ENCODE data around the gene ABCC1. TPM values are rescaled to one million over a fixed set of nuclear protein-coding genes. Genes with fewer than 3 reads are reported as not detected.
"Not testable (repeated sequence)": the region's sequence is repeated elsewhere in the genome, so short reads cannot be mapped to it uniquely, and the experiment has no call there.

Gene ABCC1
- total RNA-seq, 1 donor from 2014 or later: 8.2 TPM

DNA sequence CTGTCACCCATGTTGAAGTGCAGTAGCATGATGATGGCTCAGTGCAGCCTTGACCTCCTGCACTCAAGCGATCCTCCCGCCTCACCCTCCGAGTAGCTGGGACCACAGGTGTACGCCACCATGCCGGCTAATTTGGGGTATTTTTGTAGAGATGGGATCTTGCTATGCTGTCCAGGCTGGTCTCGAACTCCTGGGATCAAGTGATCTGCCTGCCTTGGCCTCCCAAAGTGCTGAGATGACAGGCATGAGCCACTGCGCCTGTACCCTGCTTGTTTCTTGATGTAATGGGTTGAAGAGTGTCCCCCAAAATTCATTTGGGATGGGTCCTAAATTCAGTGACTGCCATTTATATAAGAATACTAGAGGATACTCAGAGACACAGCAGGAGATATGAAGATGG is 216.7 kb downstream of the ABCC1 start:
- DNase-seq (ENCODE audit: low spot score in 2 of 2): no peak
- no peak for FAIRE-seq

DNA sequence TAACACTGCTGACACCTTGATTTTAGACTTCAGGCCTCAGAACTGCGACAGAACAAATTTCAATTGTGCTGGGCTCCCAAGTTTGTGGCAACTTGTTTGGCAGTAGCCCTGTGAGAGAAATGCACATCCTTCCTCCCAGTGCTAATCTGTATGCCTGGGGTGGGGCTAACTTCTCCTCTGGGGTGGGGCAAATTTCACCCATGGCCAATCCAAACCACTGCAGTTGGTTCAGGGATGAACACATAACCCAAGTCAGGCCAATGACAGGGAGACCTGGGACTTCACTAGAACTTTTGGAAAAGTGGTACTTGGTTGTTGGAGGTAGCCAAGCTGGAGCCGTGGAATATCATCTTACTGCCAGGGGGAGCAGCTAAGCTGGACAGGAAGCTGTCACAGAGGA is 217.5 kb downstream of the ABCC1 start:
- no peak for DNase-seq (ENCODE audit: low spot score in 2 of 2)
- FAIRE-seq: no peak

DNA sequence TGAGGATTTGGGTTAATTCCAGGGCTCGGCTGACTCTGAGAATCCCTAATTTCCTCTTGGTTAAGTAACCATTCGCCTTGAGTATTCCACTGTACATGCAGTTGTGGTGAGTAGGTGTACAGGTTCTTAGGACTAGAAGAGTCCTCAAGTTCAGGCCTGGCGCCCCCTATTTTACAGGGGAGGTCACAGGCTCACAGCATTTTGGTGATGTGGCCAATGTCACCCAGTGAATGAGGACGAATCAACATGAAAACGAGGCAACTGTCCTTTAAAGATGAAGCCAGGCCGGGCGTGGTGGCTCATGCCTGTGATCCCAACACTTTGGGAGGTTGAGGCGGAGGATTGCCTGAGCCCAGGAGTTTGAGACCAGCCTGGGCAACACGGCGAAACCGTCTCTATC is 218.5 kb downstream of the ABCC1 start:
- FAIRE-seq: no peak
- no peak for DNase-seq (ENCODE audit: low spot score in 2 of 2)

DNA sequence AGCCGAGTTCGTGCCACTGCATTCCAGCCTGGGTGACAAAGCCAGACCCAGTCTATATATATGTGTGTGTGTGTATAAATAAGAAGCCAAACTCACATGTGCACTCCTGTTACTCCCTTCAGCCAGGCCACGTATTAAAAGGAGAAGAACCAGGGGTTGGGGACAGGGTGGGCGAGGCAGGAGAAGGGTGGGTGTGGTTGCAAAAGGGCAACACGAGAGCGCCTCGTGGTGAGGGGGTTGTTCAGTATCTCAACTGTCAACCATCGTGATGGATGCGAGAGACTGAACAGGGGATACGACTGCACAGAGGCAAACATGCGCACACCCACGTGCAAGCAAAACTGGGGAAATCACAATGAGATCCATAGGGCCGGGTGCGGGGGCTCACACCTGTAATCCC is 219.0 kb downstream of the ABCC1 start:
- DNase-seq (ENCODE audit: low spot score in 2 of 2) (no peak), FAIRE-seq (no peak)

DNA sequence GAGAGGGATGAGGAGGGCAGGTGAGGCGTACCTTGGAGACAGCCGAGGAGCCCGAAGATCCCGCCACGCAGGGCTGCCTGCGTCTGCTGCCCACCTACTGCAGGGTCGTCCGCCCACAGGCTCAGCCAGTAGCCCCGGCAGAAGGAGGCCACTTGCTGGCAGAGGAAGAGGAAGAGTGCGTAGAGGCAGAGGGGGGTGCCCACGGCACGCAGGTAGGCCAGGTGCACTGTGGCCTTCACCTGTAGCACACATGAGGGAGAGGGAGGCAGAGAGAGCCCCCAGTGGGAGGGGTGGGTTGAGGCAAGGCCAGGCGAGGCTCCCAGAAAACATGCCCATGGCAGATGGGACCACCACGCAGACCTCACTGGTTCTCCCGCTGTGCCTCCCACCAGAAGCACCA is 220.2 kb downstream of the ABCC1 start:
- FAIRE-seq (no peak), DNase-seq (ENCODE audit: low spot score in 2 of 2) (no peak)

DNA sequence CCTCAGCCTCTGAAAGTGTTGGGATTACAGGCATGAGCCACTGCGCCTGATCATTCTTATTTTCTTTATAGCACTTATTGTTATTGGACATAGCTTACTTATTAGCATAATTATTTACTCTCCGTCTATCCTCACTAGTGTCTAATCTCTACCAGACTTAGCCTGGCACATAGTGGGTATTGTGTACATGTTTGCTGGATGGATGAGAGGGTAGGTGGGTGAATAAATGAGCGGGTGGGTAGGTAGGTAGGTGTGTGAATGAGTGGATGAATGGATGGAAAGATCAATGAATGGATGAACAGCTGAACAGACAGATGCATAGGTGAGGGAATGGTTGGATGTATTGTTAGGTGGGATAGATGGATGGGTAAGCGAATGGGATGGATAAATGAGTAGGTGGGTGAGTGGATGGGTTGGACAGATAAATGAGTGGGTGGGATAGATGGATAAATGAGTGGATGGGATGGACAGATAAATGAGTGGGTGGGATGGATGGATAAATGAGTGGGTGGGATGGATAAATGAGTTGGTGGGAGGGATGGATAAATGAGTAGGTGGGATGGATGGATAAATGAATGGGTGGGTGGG is 222.0 kb downstream of the ABCC1 start:
- no peak for DNase-seq (ENCODE audit: low spot score in 2 of 2)

DNA sequence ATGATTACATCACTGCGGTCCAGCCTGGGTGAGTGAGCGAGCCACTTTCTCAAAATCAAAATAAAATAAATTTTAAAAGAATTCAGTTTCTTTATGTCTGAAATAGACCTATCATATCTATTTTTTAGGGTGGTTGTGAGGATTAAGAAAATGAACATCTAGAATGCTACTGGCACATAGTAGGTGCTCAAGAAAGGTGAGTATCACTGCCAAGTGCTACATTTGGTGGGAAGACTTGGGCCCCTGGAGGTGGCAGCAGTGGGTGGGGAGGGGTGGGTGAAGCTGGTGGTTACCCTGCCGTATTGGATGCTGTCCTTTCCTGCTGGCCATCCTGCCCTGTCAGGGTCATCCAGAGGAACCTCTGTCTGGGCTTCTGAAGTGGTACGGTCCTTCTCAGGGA is 223.6 kb downstream of the ABCC1 start:
- FAIRE-seq: no peak

More for the DNA sequence above, 222.0 kb downstream of the ABCC1 start:
- no peak for FAIRE-seq

DNA sequence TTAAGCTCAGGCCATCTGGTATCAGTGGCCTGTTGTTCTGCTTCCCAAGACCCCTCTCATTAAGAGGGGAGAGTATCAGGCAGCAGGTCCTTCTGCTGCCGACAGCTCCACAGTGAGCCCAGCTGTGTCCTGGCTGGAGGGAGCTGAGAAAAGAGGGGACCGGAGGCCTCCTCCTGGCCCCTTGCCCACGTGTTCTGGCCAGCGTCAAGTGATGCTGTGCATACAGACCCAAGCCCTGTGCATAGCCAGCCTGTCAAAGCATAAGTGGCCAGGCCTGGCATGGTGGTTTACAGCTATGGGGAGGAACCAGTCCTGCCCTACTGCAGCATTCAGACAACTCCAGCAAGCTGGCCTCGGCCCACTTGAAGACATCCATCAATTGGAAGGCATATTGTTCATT is 225.9 kb downstream of the ABCC1 start:
- no peak for DNase-seq (ENCODE audit: low spot score in 2 of 2)

More for the DNA sequence above, 223.6 kb downstream of the ABCC1 start:
- no peak for DNase-seq (ENCODE audit: low spot score in 2 of 2)

DNA sequence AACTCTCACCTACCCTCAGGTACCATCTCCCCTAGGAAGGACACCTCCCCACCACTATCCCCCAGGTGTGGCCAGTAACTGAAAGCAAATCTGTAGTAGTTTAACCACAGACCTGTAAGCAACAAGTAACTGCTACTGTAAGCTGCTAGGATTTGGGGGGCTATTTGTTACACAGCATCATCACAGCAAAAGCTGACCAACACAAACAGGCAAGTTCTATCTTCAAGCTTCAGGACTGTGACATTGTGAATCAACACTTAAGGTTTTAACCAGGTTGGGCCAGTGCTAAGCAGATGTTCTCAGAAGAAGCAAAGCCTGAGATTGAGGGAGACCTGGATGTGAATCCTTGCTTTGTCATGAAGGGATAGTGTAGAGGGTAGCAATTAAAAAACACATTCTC is 226.9 kb downstream of the ABCC1 start:
- DNase-seq (ENCODE audit: low spot score in 2 of 2): no peak
- FAIRE-seq: no peak

More for the DNA sequence above, 225.9 kb downstream of the ABCC1 start:
- no peak for FAIRE-seq

DNA sequence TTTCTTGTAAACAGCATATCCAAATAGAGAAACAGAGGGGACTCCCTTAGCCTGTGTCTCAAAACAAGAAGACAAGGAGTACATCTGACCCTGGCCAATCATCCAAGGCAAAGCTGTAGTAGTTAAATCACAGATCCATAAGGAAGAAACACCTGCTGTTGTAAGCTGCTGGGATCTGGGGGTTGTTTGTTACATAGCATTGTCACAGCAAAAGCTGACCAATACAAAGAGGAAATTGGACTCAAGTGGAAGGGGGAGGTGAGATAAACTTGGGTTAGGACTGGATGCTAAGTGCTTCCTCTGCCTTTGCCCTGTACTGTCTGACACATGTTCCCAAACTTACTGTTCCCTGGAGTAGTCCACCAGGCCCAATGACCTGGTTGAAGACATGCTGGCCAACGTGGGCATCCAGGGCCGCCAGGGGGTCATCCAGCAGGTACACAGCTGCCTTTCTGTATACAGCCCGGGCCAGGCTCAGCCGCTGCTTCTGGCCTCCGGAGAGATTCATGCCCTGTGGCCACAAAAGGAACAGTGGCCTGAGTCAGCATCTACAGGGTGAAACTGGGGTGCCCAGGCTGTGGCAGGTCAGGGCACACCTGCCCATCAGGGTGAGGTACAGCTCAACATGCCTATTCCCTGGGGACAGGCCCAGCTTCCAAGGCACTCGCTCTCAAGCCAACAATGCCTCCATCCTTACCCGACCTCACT is 229.2 kb downstream of the ABCC1 start:
- FAIRE-seq (no peak), DNase-seq (ENCODE audit: low spot score in 2 of 2) (no peak)

DNA sequence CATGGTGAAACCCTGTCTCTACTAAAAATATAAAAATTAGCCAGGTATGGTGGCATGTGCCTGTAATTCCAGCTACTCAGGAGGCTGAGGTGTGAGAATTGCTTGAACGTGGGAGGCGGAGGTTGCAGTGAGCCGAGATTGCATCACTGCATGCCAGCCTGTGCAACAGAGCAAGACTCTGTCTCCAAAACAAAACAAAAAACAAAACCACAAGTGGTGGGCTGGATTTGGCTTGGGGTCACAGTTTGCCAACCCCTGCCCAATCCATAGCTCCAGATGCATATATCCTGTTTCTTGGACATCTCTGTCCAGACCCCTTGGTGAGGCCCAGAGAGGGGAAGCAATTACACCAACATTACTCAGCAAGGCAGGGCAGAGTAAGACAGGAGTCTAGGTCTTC is 232.3 kb downstream of the ABCC1 start:
- not testable (repeated sequence) for FAIRE-seq; DNase-seq (ENCODE audit: low spot score in 2 of 2)

DNA sequence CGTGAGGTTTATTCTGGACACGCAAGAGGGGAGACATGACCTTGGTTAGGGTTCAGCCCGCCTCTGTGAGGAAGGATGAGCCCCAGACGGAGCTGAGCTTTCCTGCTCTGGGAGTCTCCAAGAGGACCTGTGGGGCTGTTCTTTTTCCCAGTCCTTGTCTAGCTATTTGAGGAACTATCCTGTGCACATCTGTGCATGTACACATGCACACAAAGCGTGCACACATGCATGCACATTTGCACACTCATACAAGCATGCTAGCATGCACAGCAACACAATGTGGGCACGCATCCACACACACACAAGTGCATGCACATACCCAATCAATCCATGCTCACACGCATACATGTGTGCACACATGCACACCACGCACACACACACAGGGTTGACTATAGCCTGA is 233.5 kb downstream of the ABCC1 start:
- DNase-seq (ENCODE audit: low spot score in 2 of 2): no peak
- FAIRE-seq: no peak

DNA sequence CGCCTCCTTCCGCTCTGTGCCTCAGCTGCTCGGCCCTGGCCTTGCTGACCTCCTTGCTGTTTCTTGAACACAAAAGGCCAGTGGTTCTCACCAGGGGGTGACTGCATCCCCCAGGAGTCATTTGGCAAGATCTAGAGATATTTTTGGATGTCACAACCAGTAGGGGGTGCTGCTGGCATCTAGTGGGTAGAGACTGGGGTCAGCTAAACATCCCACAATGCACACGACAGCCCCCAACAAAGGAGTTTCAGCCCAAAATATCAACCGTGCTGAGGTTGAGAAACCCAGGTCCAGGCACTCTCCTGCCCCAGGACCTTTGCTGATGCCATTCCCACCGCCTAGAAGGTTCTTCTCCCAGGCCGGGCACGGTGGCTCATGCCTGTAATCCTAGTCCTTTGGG is 234.1 kb downstream of the ABCC1 start:
- DNase-seq (ENCODE audit: low spot score in 2 of 2) (no peak), FAIRE-seq (no peak)

DNA sequence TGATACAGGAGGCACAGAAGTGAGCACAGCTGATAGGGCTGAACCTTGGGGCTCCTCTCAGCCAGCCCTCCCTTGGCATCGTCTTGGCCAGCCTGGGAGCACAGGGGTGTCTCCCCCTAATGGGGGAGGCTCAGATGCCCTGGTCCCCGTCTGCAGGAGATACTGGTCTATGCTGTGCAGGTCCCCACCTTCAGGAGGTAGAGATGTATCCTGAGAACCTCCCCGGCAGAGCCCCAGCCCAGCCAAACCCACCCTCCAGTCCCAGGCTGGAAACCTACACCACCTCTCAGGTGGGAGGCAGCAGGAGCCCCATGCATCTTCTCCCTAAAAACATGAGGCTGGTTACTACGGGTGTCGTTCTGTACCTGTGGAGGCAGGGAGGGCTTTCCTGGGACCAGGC is 235.2 kb downstream of the ABCC1 start:
- FAIRE-seq: no peak
- no peak for DNase-seq (ENCODE audit: low spot score in 2 of 2)

DNA sequence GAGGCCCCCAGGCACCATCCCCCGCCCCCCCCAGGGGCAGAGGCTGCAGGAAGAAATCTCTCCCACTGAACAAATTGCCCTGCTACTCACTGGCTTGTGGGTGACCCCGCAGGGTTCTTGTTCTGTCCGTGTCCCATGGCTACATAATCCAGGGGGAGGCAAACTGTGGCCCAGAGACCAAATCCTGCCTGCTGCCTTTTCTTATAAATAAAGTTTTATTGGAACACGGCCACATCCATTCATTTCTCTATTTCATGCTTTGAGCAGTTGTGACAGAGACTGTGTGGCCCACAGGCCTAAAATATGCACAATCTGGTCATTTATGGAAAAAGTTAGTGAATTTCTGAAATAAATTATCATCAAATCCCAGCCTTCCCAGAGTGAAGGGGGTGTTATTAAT is 235.7 kb downstream of the ABCC1 start:
- DNase-seq (ENCODE audit: low spot score in 2 of 2): no peak
- no peak for FAIRE-seq

DNA sequence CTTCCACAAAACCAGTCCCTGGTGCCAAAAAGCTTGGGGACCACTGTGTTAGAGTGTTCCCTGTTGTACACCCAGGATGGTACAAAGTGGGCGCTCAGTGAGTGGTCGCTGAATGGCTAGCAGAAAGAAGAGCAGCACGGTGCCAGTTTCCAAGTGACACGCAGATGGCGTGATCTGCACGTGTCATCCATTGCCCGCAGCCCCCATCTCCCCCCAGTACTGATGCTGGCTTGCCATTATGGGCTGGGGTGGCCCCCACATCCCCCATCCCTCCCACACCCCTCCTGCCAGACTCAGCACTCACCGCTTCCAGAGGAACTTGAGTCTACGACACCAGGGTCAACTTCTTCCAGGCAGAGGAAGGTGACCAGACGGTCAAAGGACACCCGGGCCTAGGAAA is 237.4 kb downstream of the ABCC1 start:
- FAIRE-seq (no peak), DNase-seq (ENCODE audit: low spot score in 2 of 2) (no peak)

DNA sequence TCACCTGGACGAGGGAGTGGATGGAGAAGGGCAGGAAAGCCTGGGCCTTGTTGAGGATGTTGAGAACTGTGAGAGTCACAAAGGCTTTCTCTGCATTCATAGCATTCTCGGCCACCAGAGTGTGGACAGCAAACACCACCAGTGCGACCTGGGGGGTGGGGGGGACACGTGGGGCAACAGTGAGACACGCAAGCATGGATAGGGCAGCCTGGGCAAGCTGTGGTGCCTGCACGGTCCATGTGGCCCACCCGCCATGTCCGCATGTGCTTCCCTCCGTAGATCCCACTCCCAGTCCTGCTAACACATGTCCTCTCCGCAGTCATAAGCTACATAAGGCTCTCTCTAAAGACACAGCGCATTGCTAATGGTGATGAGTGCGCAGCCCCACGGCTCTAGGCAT is 239.4 kb downstream of the ABCC1 start:
- no peak for DNase-seq (ENCODE audit: low spot score in 2 of 2)
- FAIRE-seq: no peak

DNA sequence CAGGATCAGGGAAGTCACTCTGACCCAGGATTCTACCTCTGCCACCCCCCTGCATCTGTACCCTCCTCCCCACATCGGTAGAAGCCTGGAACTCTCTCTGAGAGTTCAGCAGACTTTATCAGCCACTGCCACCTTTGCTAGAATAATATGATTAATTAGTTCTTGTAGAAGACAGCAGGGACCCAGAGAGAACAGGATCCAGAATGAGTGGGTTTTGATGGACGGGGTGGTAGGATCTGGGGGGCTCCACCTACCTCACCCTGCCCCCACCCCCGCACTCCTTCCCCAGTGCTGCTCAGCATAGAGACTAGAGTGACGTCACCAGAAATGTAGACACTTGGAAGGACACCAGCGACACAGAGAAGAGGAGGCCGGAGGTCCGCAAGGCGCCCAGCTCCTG is 240.4 kb downstream of the ABCC1 start:
- FAIRE-seq: no peak
- DNase-seq (ENCODE audit: low spot score in 2 of 2): no peak

DNA sequence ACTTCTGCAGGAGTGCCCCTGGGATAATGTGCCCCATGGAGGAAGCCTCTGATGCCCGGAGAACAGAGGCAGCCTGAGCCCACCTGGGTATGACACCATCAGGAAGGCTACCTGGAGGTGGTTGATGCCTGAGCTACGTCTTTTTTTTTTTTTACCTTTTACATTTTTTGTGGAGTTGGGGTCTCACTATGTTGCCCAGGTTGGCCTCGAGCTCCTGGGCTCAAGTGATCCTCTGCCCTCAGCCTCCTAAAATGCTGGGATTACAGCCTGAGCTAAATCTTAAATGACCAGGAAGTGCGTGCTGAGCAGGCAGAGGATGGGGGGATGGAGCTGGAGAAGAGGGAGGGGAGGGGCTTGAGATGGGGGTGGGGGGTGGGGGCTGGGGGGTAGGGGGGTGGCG is 241.1 kb downstream of the ABCC1 start:
- no peak for FAIRE-seq
- DNase-seq (ENCODE audit: low spot score in 2 of 2): no peak

DNA sequence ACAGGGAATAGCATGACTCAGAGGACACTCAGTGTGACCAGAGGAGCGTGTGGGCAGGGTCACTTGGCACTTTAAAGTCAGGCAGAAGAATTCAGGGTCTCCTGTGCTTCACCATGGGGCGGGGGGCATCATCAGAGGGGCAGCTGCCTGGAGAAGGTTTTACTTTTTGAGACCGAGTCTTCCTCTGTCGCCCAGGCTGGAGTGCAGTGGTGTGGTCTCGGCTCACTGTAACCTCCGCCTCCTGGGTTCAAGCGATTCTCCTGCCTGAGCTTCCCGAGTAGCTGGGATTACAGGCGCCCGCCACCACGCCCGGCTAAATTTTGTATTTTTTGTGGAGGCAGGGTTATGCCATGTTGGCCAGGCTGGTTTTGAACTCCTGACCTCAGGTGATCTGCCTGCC is 241.6 kb downstream of the ABCC1 start:
- not testable (repeated sequence) for FAIRE-seq; DNase-seq (ENCODE audit: low spot score in 2 of 2)

DNA sequence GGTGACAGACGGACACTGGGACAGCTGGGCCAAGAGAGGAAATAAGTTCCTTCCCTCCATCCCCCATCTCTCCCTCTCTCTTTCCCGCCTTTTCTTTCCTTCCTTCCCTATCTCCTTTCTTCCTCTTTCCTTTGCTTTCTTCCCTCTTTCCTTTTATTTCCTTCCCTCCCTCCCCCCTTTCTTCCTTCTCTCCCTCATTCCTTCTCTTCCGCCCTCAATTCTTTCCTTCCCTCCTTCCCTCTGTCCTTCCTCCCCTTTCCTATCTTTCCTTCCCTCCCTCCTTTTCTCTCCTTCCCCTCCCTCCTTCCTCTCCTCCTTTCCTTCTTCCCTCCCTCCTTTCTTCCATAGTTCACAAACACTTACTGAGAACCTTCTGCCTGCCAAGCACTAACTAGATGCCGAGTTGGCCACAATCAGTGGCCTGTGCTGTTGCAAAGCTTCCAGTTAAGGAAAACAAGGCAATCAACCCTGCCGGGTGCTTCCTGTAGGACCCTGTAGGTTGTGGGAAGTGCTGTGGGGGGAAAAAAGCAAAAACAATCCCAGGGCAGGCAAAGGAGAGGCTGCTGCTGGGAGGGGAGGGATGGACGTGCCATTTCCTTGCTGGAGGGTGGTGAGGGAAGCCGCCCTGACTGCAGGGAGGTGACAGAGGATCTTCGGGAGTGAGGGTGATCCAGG is 242.2 kb downstream of the ABCC1 start:
- no peak for FAIRE-seq
- DNase-seq (ENCODE audit: low spot score in 2 of 2): no peak

Measured in frontal cortex (tissue), 4 donors.